HEK293 (cell line): Measurements from ENCODE around the gene RBM42.
"Not testable (repeated sequence)": the region's sequence is repeated elsewhere in the genome, so short reads cannot be mapped to it uniquely, and the experiment has no call there.

Experiments
- CTCF ChIA-PET: fragments of 350-600 bp; formaldehyde crosslinking; extraction: SDS; loops from one replicate; lab custom pipeline; 2021; ENCODE audit warnings: antibody characterized with exemption; lab: Yijun Ruan, JAX
- POLR2A ChIA-PET: fragments of 300-600 bp; formaldehyde crosslinking; extraction: SDS; loops from one replicate; lab custom pipeline; 2020; ENCODE audit warnings: antibody characterized with exemption, inconsistent platforms; lab: Yijun Ruan, JAX
- H3K27ac ChIP-seq: fragments of 200-500 bp; sonication (Bioruptor generic); 2 replicates; pipeline ENCODE4 v1.5.1; 2014; ENCODE audit warnings: low read depth, low read length, control low read depth, inconsistent platforms; ENCODE audit errors: extremely low read depth
- H3K36me3 ChIP-seq, 2 experiments: fragments of 200-500 bp in 1 of 2; sonication (Bioruptor generic) in 1 of 2; 1 replicate in 1 of 2; 2 replicates in 1 of 2; pipeline ENCODE4 v1.5.1; 2014 to 2017; ENCODE audit warnings: inconsistent platforms in 2 of 2, low read length in 2 of 2; ENCODE audit not compliant: control insufficient read depth in 2 of 2, insufficient read depth in 1 of 2
- H3K4me1 ChIP-seq: fragments of 200-500 bp; sonication (Bioruptor generic); 2 replicates; pipeline ENCODE4 v1.5.1; 2014; ENCODE audit warnings: mild to moderate bottlenecking, low read length, inconsistent platforms; ENCODE audit not compliant: control insufficient read depth, insufficient read depth
- H3K4me3 ChIP-seq: 2 replicates; pipeline ENCODE4 v1.5.1; 2011; ENCODE audit warnings: low read depth, mild to moderate bottlenecking, control low read depth, low read length, moderate library complexity
- H3K9me3 ChIP-seq: fragments of 200-500 bp; sonication (Bioruptor generic); 2 replicates; pipeline ENCODE4 v1.5.1; 2014; ENCODE audit warnings: low read depth, low read length, inconsistent platforms; ENCODE audit not compliant: control insufficient read depth, insufficient read depth
- HOXA7 ChIP-seq: sonication (generic); formaldehyde crosslinking; IDR thresholded peaks from 2 replicates; pipeline ENCODE4 v1.8.1; 2022; ENCODE audit warnings: missing genetic modification reagents, borderline replicate concordance
- SALL2 ChIP-seq: fragments of 450-650 bp; formaldehyde crosslinking; IDR thresholded peaks from 2 replicates; pipeline ENCODE4 v1.5.0; 2017; ENCODE audit warnings: missing biosample characterization, mild to moderate bottlenecking, missing genetic modification characterization, borderline replicate concordance
- SP2 ChIP-seq: fragments of 450-650 bp; formaldehyde crosslinking; IDR thresholded peaks from 2 replicates; pipeline ENCODE4 v1.5.1; 2016; ENCODE audit warnings: missing biosample characterization, missing genetic modification characterization
- ZNF10 ChIP-seq: fragments of 450-650 bp; formaldehyde crosslinking; IDR thresholded peaks from 2 replicates; pipeline ENCODE4 v1.5.1; 2017; ENCODE audit warnings: missing biosample characterization, missing genetic modification characterization
- ZNF114 ChIP-seq: fragments of 450-650 bp; formaldehyde crosslinking; IDR thresholded peaks from 2 replicates; pipeline ENCODE4 v1.5.0; 2017; ENCODE audit warnings: missing biosample characterization, missing genetic modification characterization
- ZNF132 ChIP-seq: fragments of 450-650 bp; formaldehyde crosslinking; IDR thresholded peaks from 2 replicates; pipeline ENCODE4 v1.5.1; 2017; ENCODE audit warnings: missing biosample characterization, missing genetic modification characterization, borderline replicate concordance
- ZNF350 ChIP-seq: fragments of 450-650 bp; formaldehyde crosslinking; IDR thresholded peaks from 2 replicates; pipeline ENCODE4 v1.5.0; 2017; ENCODE audit warnings: missing biosample characterization, mild to moderate bottlenecking, missing genetic modification characterization
- ZNF571 ChIP-seq: fragments of 450-650 bp; formaldehyde crosslinking; IDR thresholded peaks from 2 replicates; pipeline ENCODE4 v1.5.0; 2017; ENCODE audit warnings: missing biosample characterization, missing genetic modification characterization
- ZNF830 ChIP-seq: fragments of 450-650 bp; IDR thresholded peaks from 2 replicates; pipeline ENCODE4 v1.5.0; 2018; ENCODE audit warnings: missing biosample characterization, missing genetic modification characterization, low read depth, mild to moderate bottlenecking, moderate library complexity
- TF ChIP-seq, protein P1 (sequence below): fragments of 450-650 bp; formaldehyde crosslinking; IDR thresholded peaks from 2 replicates; pipeline ENCODE4 v1.5.1; 2017; ENCODE audit warnings: missing biosample characterization, missing genetic modification characterization
- TF ChIP-seq, protein P2 (sequence below): fragments of 450-650 bp; formaldehyde crosslinking; IDR thresholded peaks from 2 replicates; pipeline ENCODE4 v1.5.1; 2016; ENCODE audit warnings: missing biosample characterization, missing genetic modification characterization
- TF ChIP-seq, protein P3 (sequence below): fragments of 450-650 bp; formaldehyde crosslinking; IDR thresholded peaks from 2 replicates; pipeline ENCODE4 v1.5.1; 2016; ENCODE audit warnings: missing biosample characterization, missing genetic modification characterization
- TF ChIP-seq, protein P4 (sequence below): fragments of 450-650 bp; formaldehyde crosslinking; IDR thresholded peaks from 2 replicates; pipeline ENCODE4 v1.5.1; 2016; ENCODE audit warnings: missing biosample characterization, missing genetic modification characterization

The RBM42 gene

DNA sequence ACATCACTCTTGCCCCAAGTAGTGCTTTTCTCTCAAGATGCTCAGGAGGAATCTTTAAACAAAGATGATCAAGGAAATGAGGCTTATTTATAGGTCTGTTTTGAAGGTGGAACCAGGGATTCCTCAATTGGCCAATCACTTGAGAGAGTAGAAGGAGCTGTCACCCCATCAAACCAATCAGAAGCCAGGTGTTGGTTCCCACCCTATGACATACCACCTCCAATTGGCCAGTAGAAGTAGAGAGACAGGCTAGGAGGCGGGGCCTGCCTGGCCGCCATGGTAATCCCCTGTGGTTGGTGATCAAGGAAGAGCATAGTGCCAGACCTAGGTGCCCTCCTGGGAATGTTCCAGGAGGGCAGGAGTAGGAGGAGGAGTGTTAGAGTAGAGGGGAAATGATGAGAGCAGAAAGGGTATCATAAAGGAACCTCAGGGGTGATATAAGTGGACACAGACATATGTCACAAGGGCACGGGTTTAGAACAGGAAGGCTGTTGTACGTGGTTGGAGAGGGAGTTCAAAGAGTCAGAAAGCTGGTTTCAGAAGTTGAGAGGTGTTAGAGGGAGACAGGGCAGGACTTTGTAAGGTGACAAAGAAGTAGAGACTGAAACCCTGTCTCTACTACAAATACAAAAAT is 32.4 kb upstream of the RBM42 start:
- CTCF ChIA-PET: interaction anchor here (0.5 to 2.7 kb wide), 5 partner anchors 10 to 287 kb away, joined by 3 to 14 read pairs (median 3); no protein-coding TSS in a partner anchor
- H3K4me1 ChIP-seq: 0 out of 2 replicates have a peak, but pooled peaks cover 2% of the 10 kb centered on the region
- TF ChIP-seq SALL2 (tag by site-specific recombination) (no peak), SP2 (peak; percentile 69), ZNF350 (tag by site-specific recombination) (0 out of 2 replicates have a peak, but pooled peaks have one; percentile 15), HOXA7 (CRISPR knock-in tag) (no peak), ZNF571 (tag by site-specific recombination) (no peak), ZNF114 (no peak), ZNF830 (tag by site-specific recombination) (no peak)
- TF ChIP-seq, protein P1, sequence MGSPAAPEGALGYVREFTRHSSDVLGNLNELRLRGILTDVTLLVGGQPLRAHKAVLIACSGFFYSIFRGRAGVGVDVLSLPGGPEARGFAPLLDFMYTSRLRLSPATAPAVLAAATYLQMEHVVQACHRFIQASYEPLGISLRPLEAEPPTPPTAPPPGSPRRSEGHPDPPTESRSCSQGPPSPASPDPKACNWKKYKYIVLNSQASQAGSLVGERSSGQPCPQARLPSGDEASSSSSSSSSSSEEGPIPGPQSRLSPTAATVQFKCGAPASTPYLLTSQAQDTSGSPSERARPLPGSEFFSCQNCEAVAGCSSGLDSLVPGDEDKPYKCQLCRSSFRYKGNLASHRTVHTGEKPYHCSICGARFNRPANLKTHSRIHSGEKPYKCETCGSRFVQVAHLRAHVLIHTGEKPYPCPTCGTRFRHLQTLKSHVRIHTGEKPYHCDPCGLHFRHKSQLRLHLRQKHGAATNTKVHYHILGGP: no peak
- TF ChIP-seq, protein P2, sequence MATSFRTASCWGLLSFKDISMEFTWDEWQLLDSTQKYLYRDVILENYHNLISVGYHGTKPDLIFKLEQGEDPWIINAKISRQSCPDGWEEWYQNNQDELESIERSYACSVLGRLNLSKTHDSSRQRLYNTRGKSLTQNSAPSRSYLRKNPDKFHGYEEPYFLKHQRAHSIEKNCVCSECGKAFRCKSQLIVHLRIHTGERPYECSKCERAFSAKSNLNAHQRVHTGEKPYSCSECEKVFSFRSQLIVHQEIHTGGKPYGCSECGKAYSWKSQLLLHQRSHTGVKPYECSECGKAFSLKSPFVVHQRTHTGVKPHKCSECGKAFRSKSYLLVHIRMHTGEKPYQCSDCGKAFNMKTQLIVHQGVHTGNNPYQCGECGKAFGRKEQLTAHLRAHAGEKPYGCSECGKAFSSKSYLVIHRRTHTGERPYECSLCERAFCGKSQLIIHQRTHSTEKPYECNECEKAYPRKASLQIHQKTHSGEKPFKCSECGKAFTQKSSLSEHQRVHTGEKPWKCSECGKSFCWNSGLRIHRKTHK (tag by site-specific recombination): no peak
- TF ChIP-seq, protein P3, sequence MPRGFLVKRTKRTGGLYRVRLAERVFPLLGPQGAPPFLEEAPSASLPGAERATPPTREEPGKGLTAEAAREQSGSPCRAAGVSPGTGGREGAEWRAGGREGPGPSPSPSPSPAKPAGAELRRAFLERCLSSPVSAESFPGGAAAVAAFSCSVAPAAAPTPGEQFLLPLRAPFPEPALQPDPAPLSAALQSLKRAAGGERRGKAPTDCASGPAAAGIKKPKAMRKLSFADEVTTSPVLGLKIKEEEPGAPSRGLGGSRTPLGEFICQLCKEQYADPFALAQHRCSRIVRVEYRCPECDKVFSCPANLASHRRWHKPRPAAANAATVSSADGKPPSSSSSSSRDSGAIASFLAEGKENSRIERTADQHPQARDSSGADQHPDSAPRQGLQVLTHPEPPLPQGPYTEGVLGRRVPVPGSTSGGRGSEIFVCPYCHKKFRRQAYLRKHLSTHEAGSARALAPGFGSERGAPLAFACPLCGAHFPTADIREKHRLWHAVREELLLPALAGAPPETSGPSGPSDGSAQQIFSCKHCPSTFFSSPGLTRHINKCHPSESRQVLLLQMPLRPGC (tag by site-specific recombination): no peak
- no peaks in the 10 kb centered on the region for H3K9me3 ChIP-seq
- no peaks in the 10 kb centered on the region; a peak in 1 of 3 replicates for H3K36me3 ChIP-seq
- no peak overlapping the region for H3K4me3 ChIP-seq
- POLR2A ChIA-PET: no interaction called here
- no peak overlapping the region for H3K27ac ChIP-seq

DNA sequence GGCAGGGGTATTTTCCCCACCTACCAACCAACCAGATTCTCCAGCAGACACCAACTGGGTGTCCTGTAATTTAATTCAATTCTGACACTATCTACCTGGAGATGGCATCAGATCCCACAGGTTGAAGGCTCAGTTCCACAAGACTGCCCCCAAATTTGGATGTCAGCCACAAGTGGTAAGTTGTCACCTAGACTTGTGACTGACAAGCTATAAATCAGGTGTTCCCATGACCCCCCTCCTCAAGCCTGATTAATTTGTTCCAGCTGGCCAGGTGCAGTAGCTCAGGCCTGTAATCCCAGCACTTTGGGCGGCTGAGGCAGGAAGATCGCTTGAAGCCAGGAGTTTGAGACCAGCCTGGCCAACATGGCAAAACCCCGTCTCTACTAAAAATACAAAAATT is 26.9 kb upstream of the RBM42 start:
- Histone ChIP-seq H3K4me3 (no peak overlapping the region), H3K9me3 (no peaks in the 10 kb centered on the region), H3K36me3 (no peaks in the 10 kb centered on the region; a peak in 1 of 3 replicates), H3K4me1 (no peaks in the 10 kb centered on the region), H3K27ac (no peak overlapping the region)
- TF ChIP-seq, protein P4, sequence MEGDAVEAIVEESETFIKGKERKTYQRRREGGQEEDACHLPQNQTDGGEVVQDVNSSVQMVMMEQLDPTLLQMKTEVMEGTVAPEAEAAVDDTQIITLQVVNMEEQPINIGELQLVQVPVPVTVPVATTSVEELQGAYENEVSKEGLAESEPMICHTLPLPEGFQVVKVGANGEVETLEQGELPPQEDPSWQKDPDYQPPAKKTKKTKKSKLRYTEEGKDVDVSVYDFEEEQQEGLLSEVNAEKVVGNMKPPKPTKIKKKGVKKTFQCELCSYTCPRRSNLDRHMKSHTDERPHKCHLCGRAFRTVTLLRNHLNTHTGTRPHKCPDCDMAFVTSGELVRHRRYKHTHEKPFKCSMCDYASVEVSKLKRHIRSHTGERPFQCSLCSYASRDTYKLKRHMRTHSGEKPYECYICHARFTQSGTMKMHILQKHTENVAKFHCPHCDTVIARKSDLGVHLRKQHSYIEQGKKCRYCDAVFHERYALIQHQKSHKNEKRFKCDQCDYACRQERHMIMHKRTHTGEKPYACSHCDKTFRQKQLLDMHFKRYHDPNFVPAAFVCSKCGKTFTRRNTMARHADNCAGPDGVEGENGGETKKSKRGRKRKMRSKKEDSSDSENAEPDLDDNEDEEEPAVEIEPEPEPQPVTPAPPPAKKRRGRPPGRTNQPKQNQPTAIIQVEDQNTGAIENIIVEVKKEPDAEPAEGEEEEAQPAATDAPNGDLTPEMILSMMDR (tag by site-specific recombination): 0 out of 2 replicates have a peak, but pooled peaks have one; percentile 13
- TF ChIP-seq ZNF10 (tag by site-specific recombination) (no peak), ZNF132 (tag by site-specific recombination) (no peak)
- ChIA-PET POLR2A (interaction anchor here (0.6 to 0.7 kb wide), 2 partner anchors 10 to 271 kb away, joined by 3 to 4 read pairs; no protein-coding TSS in a partner anchor), CTCF (interaction anchor here (0.6 to 2.2 kb wide), 8 partner anchors 10 to 248 kb away, joined by 3 to 19 read pairs (median 4); partner anchors contain the start of gene PMIS2)

DNA sequence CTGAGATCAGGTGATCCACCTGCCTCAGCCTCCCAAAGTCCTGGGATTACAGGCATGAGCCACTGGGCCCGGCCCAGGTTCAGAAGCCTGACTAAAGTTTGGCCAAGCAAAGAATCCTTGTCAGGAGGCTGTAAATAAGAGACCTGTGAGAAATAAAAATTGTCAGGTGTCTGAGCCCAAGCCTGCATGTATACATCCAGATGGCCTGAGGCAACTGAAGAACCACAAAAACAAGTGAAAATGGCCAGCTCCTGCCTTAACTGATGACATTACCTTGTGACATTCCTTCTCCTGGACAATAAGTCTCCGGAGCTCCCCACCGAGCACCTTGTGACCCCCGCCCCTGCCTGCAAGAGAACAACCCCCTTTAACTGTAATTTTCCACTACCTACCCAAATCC is 24.4 kb upstream of the RBM42 start:
- H3K4me3 ChIP-seq, H3K27ac ChIP-seq, H3K9me3 ChIP-seq, H3K4me1 ChIP-seq, H3K36me3 ChIP-seq: not testable (repeated sequence)
- POLR2A ChIA-PET: interaction anchor here (1.3 kb wide), 1 partner anchor 8 kb away, joined by 10 read pairs; the partner anchor contains the start of gene HAUS5
- CTCF ChIA-PET: interaction anchor here (1.3 to 2.8 kb wide), 2 partner anchors 13 to 94 kb away, joined by 4 to 26 read pairs; no protein-coding TSS in a partner anchor
